Mesenchymal stem cell (in vitro differentiated cells and primary cell): ENCODE measurements around the gene CEP104.

Source experiments
- DNase-seq: peaks from one replicate; pipeline ENCODE4 v3.0.0-alpha.2; 2013
- H2AFZ ChIP-seq: one replicate; pipeline ENCODE4 v1.6.1; 2013; ENCODE audit warnings: low read depth, mild to moderate bottlenecking, control low read depth, inconsistent platforms, low read length, moderate library complexity
- H2AK5ac ChIP-seq: 2 replicates; pipeline ENCODE4 v1.6.1; 2013; ENCODE audit warnings: low read length, moderate library complexity, mild to moderate bottlenecking, inconsistent platforms; ENCODE audit not compliant: severe bottlenecking
- H2BK120ac ChIP-seq: one replicate; pipeline ENCODE4 v1.6.1; 2013; ENCODE audit warnings: low read depth, mild to moderate bottlenecking, inconsistent platforms, low read length, moderate library complexity
- H2BK12ac ChIP-seq, 2 experiments: one replicate each; pipeline ENCODE4 v1.6.1; 2013; ENCODE audit warnings: inconsistent platforms in 2 of 2, low read length in 2 of 2, mild to moderate bottlenecking in 2 of 2, moderate library complexity in 2 of 2, control low read depth in 1 of 2
- H2BK15ac ChIP-seq: one replicate; pipeline ENCODE4 v1.6.1; 2013; ENCODE audit warnings: mild to moderate bottlenecking, low read depth, inconsistent platforms; ENCODE audit not compliant: poor library complexity, severe bottlenecking
- H2BK5ac ChIP-seq: 2 replicates; pipeline ENCODE4 v1.6.1; 2013; ENCODE audit warnings: low read depth, mild to moderate bottlenecking, low read length, control low read depth, inconsistent platforms; ENCODE audit not compliant: poor library complexity, severe bottlenecking
- H3K14ac ChIP-seq, 2 experiments: one replicate each; pipeline ENCODE4 v1.6.1; 2013; ENCODE audit warnings: inconsistent platforms in 2 of 2, low read length in 2 of 2, control low read depth in 1 of 2, mild to moderate bottlenecking in 1 of 2, moderate library complexity in 1 of 2
- H3K18ac ChIP-seq, 2 experiments: one replicate each; pipeline ENCODE4 v1.6.1; 2013; ENCODE audit warnings: inconsistent platforms in 2 of 2, low read length in 2 of 2, control low read depth in 1 of 2, low read depth in 1 of 2, mild to moderate bottlenecking in 1 of 2
- H3K23ac ChIP-seq, 2 experiments: one replicate each; pipeline ENCODE4 v1.6.1; 2013; ENCODE audit warnings: inconsistent platforms in 2 of 2, low read length in 2 of 2, mild to moderate bottlenecking in 2 of 2, moderate library complexity in 2 of 2, control low read depth in 1 of 2
- H3K27ac ChIP-seq: 2 replicates; pipeline ENCODE4 v1.5.1; 2013; ENCODE audit warnings: mild to moderate bottlenecking, moderate library complexity, low read length, control low read depth, inconsistent platforms; ENCODE audit not compliant: poor library complexity, severe bottlenecking
- H3K27me3 ChIP-seq, 2 experiments: 2 replicates each; pipeline versions ENCODE4 v1.6.1 to v1.7.0; 2013; ENCODE audit warnings: low read length in 2 of 2, mild to moderate bottlenecking in 2 of 2, moderate library complexity in 2 of 2, control low read depth in 1 of 2, inconsistent platforms in 1 of 2; ENCODE audit not compliant: control insufficient read depth in 1 of 2, insufficient read depth in 1 of 2
- H3K36me3 ChIP-seq, 2 experiments: 2 replicates each; pipeline versions ENCODE4 v1.6.1 to v1.7.0; 2013; ENCODE audit warnings: low read length in 2 of 2, control low read depth in 1 of 2, inconsistent platforms in 1 of 2, low read depth in 1 of 2, mild to moderate bottlenecking in 1 of 2; ENCODE audit not compliant: insufficient read depth in 2 of 2, control insufficient read depth in 1 of 2
- H3K4ac ChIP-seq, 2 experiments: one replicate each; pipeline ENCODE4 v1.6.1; 2013; ENCODE audit warnings: inconsistent platforms in 2 of 2, low read length in 2 of 2, mild to moderate bottlenecking in 2 of 2, moderate library complexity in 2 of 2, control low read depth in 1 of 2, low read depth in 1 of 2
- H3K4me1 ChIP-seq: 2 replicates; pipeline ENCODE4 v1.6.1; 2013; ENCODE audit warnings: low read depth, low read length, control low read depth; ENCODE audit not compliant: control insufficient read depth, insufficient read depth
- H3K4me2 ChIP-seq: 2 replicates; pipeline ENCODE4 v1.6.1; 2013; ENCODE audit warnings: low read length, mild to moderate bottlenecking, inconsistent platforms; ENCODE audit not compliant: poor library complexity, severe bottlenecking
- H3K4me3 ChIP-seq, 2 experiments: 2 replicates each; pipeline versions ENCODE4 v1.5.1 to v1.7.0; 2013; ENCODE audit warnings: low read length in 2 of 2, mild to moderate bottlenecking in 2 of 2, control low read depth in 1 of 2, low read depth in 1 of 2; ENCODE audit not compliant: insufficient read depth in 1 of 2
- H3K79me1 ChIP-seq: replicated peaks from 2 replicates; pipeline ENCODE4 v1.6.1; 2013; ENCODE audit warnings: mild to moderate bottlenecking, control low read depth, low read length, inconsistent platforms; ENCODE audit not compliant: poor library complexity, severe bottlenecking
- H3K9ac ChIP-seq: 2 replicates; pipeline ENCODE4 v1.7.0; 2013; ENCODE audit warnings: mild to moderate bottlenecking, low read length, moderate library complexity
- H3K9me3 ChIP-seq: 2 replicates; pipeline ENCODE4 v1.7.0; 2013; ENCODE audit warnings: mild to moderate bottlenecking, low read length; ENCODE audit not compliant: control insufficient read depth
- H4K8ac ChIP-seq: one replicate; pipeline ENCODE4 v1.6.1; 2013; ENCODE audit warnings: inconsistent platforms, mild to moderate bottlenecking, low read length, moderate library complexity
- H4K91ac ChIP-seq: one replicate; pipeline ENCODE4 v1.6.1; 2013; ENCODE audit warnings: mild to moderate bottlenecking, low read length, inconsistent platforms
- WGBS: methylation state at CpG from one replicate; pipeline ENCODE4 v1.1.7; 2013; ENCODE audit warnings: mixed read lengths; 5-methylcytosine and 5-hydroxymethylcytosine counted together

Gene CEP104

DNA sequence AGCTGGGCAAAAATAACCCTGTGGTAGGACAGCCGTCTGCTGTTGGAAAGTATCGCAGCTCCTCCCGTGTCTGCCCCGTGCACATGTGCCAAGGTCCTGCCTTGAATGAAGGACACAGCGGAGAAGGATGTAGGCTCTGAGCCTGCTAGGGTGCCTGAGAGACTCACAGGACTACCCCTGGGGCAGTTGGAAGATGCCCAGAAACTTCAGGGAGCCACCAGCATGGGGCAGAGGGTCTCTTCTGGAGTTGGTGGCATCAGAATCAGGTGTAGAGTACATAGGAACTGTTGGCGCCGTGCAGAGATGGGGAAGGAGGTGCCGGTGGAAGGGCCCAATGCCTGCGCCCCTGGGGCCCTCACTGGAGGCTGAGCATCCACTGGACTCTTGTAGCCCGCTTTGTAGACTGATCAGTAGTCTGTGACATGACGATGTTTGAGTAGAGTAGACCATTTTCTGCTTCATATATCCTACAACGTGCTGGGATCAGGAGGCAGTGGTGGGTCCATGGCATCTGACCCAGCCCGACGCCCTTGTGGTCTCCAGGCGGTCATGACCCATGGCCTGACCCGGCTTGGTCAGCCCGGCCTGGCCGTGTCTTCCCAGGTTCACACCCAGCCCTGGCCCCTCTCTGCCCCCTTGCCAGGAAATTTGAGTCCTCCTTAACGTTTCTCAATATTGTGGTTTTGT lies 48.4 kb upstream of the CEP104 start:
- DNase-seq = no peak
- H3K4ac ChIP-seq = no peak overlapping the region
- no peak overlapping the region for H3K27ac ChIP-seq
- no peak overlapping the region for H4K91ac ChIP-seq
- H3K23ac ChIP-seq = no peak overlapping the region
- no peak overlapping the region for H3K14ac ChIP-seq
- no peak overlapping the region for H3K9ac ChIP-seq
- peaks cover 9% of the 10 kb centered on the region for H3K4me1 ChIP-seq
- no peak overlapping the region for H3K4me3 ChIP-seq
- WGBS = 86% methylated on average over 19 of the region's 19 CpGs
- no peak overlapping the region for H2AFZ ChIP-seq
- H3K18ac ChIP-seq = no peak overlapping the region
- H2BK12ac ChIP-seq = no peak overlapping the region
- H2AK5ac ChIP-seq = no peak overlapping the region
- no peaks in the 10 kb centered on the region for H3K9me3 ChIP-seq
- H3K36me3 ChIP-seq = no peaks in the 10 kb centered on the region
- peaks cover 15% of the 10 kb centered on the region in 2 experiments for H3K27me3 ChIP-seq
- no peak overlapping the region for H4K8ac ChIP-seq
- peaks cover 2% of the 10 kb centered on the region for H3K79me1 ChIP-seq
- no peak overlapping the region for H3K4me2 ChIP-seq
- H2BK15ac ChIP-seq = no peak overlapping the region
- H2BK120ac ChIP-seq = no peak overlapping the region
- H2BK5ac ChIP-seq = no peak overlapping the region

DNA sequence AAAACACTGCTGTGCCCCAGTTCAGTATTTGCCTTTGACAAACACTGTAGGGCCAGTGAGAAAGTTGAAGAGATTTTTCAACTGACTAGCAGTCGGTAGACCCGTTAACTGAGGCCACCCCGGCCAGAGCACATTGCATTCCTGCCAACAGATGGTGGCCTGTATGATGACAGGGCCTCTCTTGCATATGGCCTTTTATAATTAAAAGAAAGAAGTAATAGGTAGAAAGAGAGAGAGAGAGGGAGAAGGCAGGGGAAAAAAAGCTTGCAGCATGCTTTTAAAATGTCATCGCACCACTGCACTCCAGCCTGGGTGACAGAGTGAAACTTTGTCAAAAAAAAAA lies 47.8 kb upstream of the CEP104 start:
- no peak overlapping the region for H3K18ac ChIP-seq

DNA sequence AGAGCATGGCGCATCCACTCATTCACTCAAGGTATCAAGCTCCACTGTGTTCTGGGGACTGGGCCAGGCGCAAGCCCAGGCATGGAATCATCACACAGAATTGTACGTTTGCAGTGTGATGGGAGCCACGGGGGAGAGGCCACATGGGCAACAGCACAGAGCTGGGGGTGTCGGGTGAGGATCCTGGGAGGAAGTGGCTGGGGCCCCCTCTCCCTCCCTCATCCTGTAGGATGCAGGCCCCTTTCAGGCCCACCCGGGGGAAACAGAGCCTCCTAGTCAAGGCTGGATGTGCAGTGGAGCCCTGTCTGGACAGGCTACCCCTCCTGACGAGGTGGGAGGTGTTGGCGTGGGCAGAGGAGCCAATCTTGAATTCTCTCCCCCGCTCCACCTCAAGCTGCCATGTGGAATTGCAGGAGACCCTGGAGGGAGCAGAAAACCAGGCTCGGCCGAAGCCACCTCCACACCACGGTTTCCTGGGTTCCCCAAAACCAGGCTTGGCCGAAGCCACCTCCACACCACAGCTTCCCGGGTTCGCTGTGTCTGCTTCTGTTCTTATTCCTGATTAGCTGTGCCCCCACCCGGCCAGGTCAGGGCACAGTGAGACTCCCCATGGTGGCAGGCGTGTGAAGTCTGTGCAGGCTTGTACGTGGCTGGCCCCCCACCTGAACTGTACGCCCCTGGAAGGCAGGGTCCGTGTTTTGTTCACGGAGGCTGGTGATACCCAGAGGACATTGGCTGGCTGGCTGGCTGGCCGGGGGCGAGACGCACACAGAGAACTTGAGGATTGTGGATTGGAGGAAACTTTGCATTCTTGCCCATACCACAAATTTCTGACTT lies 47.2 kb upstream of the CEP104 start:
- 85% methylated on average over 23 of the region's 24 CpGs for WGBS
- no peak overlapping the region for H2BK12ac ChIP-seq
- no peak overlapping the region for H3K4me3 ChIP-seq
- H3K14ac ChIP-seq = no peak overlapping the region
- H3K9ac ChIP-seq = no peak overlapping the region
- no peak for DNase-seq
- H3K36me3 ChIP-seq = no peaks in the 10 kb centered on the region
- no peak overlapping the region for H2BK120ac ChIP-seq
- H3K27ac ChIP-seq = no peak overlapping the region
- no peak overlapping the region for H4K8ac ChIP-seq
- no peak overlapping the region for H2AFZ ChIP-seq
- H3K18ac ChIP-seq = no peak overlapping the region
- no peak overlapping the region for H3K23ac ChIP-seq
- H3K9me3 ChIP-seq = no peaks in the 10 kb centered on the region
- H2BK5ac ChIP-seq = no peak overlapping the region
- peaks cover 5 to 8% of the 10 kb centered on the region in 2 experiments for H3K27me3 ChIP-seq
- H3K79me1 ChIP-seq = peaks cover 2% of the 10 kb centered on the region
- H2AK5ac ChIP-seq = no peak overlapping the region
- H3K4me2 ChIP-seq = no peak overlapping the region
- H3K4ac ChIP-seq = no peak overlapping the region
- peaks cover 10% of the 10 kb centered on the region for H3K4me1 ChIP-seq
- H4K91ac ChIP-seq = no peak overlapping the region
- H2BK15ac ChIP-seq = no peak overlapping the region

More for the DNA sequence above, 47.8 kb upstream of the CEP104 start:
- no peak overlapping the region for H2BK5ac ChIP-seq
- H2AFZ ChIP-seq = no peak overlapping the region
- no peak overlapping the region for H2BK15ac ChIP-seq
- peaks cover 7% of the 10 kb centered on the region for H3K4me1 ChIP-seq
- no peak overlapping the region for H3K27ac ChIP-seq
- H3K4me2 ChIP-seq = no peak overlapping the region
- no peak overlapping the region for H3K9ac ChIP-seq
- H3K9me3 ChIP-seq = no peaks in the 10 kb centered on the region
- no peak overlapping the region for H2AK5ac ChIP-seq
- H3K4ac ChIP-seq = no peak overlapping the region
- 88% methylated on average over 4 of the region's 4 CpGs for WGBS
- no peak overlapping the region for H2BK120ac ChIP-seq
- H3K4me3 ChIP-seq = no peak overlapping the region
- no peaks in the 10 kb centered on the region for H3K36me3 ChIP-seq
- peaks cover 2% of the 10 kb centered on the region for H3K79me1 ChIP-seq
- H4K8ac ChIP-seq = no peak overlapping the region
- H4K91ac ChIP-seq = no peak overlapping the region
- no peak overlapping the region for H2BK12ac ChIP-seq
- no peak overlapping the region for H3K14ac ChIP-seq
- DNase-seq = no peak
- peaks cover 9% of the 10 kb centered on the region in 2 experiments for H3K27me3 ChIP-seq
- no peak overlapping the region for H3K23ac ChIP-seq

DNA sequence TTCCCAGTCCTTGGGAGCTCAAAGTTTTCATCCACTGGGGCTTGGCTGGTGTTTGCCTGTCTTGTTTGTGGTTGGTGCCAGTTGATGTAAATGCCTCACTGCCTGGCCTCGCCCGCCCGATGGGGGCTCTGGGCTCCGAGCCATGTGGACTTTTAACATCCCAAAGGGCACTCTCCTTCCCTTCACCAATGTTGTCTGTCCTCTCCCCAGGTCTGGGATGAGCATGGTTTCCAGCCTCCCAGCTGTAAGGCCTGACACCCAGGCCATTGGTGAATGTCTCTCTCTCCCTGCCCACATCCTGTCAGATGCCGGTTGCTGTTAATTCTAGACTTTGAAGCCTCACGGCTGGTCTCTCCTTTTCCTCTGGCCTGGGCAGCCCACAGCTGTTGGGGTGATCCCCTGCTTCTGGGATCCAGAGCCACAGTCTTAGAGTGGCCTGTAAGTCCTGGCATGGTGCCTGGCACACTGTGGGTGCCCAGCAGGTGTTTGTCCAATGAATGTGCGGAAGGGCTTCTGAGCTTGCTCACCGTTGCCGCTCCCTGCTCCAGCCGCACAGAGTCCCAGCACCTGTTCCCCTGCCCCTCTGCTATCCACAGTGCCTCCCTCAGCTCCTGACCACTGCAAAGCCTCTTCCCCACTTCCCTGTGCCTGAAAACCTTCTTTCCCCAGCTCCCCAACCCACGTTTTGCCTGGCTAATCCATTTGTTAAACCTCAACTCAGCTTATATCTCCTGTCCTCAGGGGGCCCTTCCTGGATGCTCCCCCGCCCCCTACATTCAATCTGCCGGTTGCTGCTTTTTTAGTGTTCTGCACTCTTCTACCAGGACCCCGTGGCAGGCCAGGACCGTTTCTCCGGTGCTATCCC lies 46.4 kb upstream of the CEP104 start:
- Histone ChIP-seq H3K79me1 (peaks cover 2% of the 10 kb centered on the region), H3K27ac (no peak overlapping the region), H3K9ac (no peak overlapping the region), H3K23ac (no peak overlapping the region), H2BK5ac (no peak overlapping the region), H4K8ac (no peak overlapping the region), H3K14ac (no peak overlapping the region), H3K4ac (no peak overlapping the region), H2BK15ac (no peak overlapping the region), H2BK12ac (no peak overlapping the region), H2AFZ (no peak overlapping the region), H4K91ac (no peak overlapping the region), H3K27me3 (peaks cover 0 to 3% of the 10 kb centered on the region in 2 experiments), H3K9me3 (no peaks in the 10 kb centered on the region), H2BK120ac (no peak overlapping the region), H3K18ac (no peak overlapping the region), H2AK5ac (no peak overlapping the region), H3K4me1 (peaks cover 10% of the 10 kb centered on the region), H3K4me2 (no peak overlapping the region), H3K4me3 (no peak overlapping the region), H3K36me3 (no peaks in the 10 kb centered on the region)
- whole genome bisulfite sequencing = 83% methylated on average over 16 of the region's 16 CpGs
- peak; percentile 8 for DNase-seq
